Measurements from ENCODE around the gene CD2AP.

DNA sequence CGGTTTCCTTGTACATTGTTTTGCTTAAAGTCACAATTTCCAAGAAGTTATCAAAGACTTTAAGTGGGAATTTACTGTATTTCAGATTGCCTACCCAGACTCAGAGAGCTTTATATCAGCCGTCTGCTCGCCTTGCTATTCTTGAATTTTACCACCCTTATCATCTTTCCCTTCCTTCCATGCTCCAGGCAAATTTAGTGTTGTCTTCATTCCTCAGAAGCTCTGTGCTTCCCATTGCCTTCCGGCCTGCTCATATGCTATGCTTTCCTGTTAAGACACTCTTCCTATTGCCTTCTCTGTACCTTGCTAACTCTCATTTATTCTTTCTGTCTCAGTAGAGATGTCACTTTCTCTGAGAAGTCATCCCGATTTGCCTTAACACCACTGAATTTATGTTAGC lies 52.1 kb downstream of the CD2AP start:
- no peak for TF ChIP-seq POLR2A (IDR thresholded peaks at IDR 0.05; ENCODE audit: low read length)
- TF ChIP-seq GATA1 (IDR thresholded peaks at IDR 0.05; ENCODE audit: low read depth, low read length) = no peak
